Ishikawa (cell line): ENCODE measurements around the gene PRKN.

ENCODE experiments used
- CEBPB ChIP-seq: IDR thresholded peaks from 2 replicates; pipeline ENCODE4 v1.6.1; 2012
- CREB1 ChIP-seq: IDR thresholded peaks from 2 replicates; pipeline ENCODE4 v1.6.1; 2012; ENCODE audit warnings: low read depth
- EGR1 ChIP-seq: IDR thresholded peaks from 2 replicates; pipeline ENCODE4 v1.6.1; 2012
- EP300 ChIP-seq: IDR thresholded peaks from 2 replicates; pipeline ENCODE4 v1.6.1; 2012; ENCODE audit warnings: borderline replicate concordance
- FOXM1 ChIP-seq: IDR thresholded peaks from 2 replicates; pipeline ENCODE4 v1.6.1; 2012; ENCODE audit warnings: low read depth, borderline replicate concordance
- MAX ChIP-seq: IDR thresholded peaks from 2 replicates; pipeline ENCODE4 v1.6.1; 2012
- NFIC ChIP-seq: IDR thresholded peaks from 2 replicates; pipeline ENCODE4 v1.6.1; 2012
- RAD21 ChIP-seq: IDR thresholded peaks from 2 replicates; pipeline ENCODE4 v1.6.1; 2012; ENCODE audit warnings: low read depth
- REST ChIP-seq: IDR thresholded peaks from 2 replicates; pipeline ENCODE4 v1.6.1; 2012; ENCODE audit warnings: low read depth, mild to moderate bottlenecking
- TAF1 ChIP-seq: IDR thresholded peaks from 2 replicates; pipeline ENCODE4 v1.6.1; 2012; ENCODE audit warnings: low read depth, mild to moderate bottlenecking
- TCF12 ChIP-seq: IDR thresholded peaks from 2 replicates; pipeline ENCODE4 v1.6.1; 2012; ENCODE audit warnings: low read depth
- TEAD4 ChIP-seq: IDR thresholded peaks from 2 replicates; pipeline ENCODE4 v1.6.1; 2012
- USF1 ChIP-seq: IDR thresholded peaks from 2 replicates; pipeline ENCODE4 v1.6.1; 2012
- YY1 ChIP-seq: IDR thresholded peaks from 2 replicates; pipeline ENCODE4 v1.6.1; 2012; ENCODE audit warnings: low read depth
- ZBTB7A ChIP-seq: IDR thresholded peaks from 2 replicates; pipeline ENCODE4 v1.6.1; 2012; ENCODE audit warnings: low read depth

Gene PRKN

GRCh38 chr6:161996783-161997182 is 730.8 kb downstream of the PRKN start:
- no peak for TF ChIP-seq MAX

- TF ChIP-seq MAX, result no peak
- TF ChIP-seq TEAD4, result no peak
- TF ChIP-seq YY1, result no peak
- no peak for TF ChIP-seq CEBPB
- no peak for TF ChIP-seq EP300
- no peak for TF ChIP-seq FOXM1
These were observed 741.6 kb downstream of the PRKN start for GRCh38 chr6:161985876-161986423.

GRCh38 chr6:161984713-161985112 is 742.9 kb downstream of the PRKN start:
- TF ChIP-seq MAX (no peak), NFIC (no peak), TAF1 (no peak), USF1 (no peak), YY1 (no peak), ZBTB7A (no peak), TEAD4 (no peak), CREB1 (no peak), RAD21 (no peak), REST (no peak), CEBPB (no peak), FOXM1 (no peak), EP300 (no peak), EGR1 (no peak), TCF12 (no peak)

- TF ChIP-seq YY1 (no peak), CEBPB (no peak), ZBTB7A (no peak), CREB1 (no peak), FOXM1 (no peak), EP300 (no peak), TEAD4 (no peak)
These were observed 751.0 kb downstream of the PRKN start for GRCh38 chr6:161976553-161976952.

- TF ChIP-seq EP300 (no peak), YY1 (no peak), NFIC (no peak), TEAD4 (no peak), FOXM1 (no peak), EGR1 (no peak), ZBTB7A (no peak), USF1 (no peak), TCF12 (no peak), CEBPB (no peak), TAF1 (no peak), REST (no peak), CREB1 (no peak), RAD21 (no peak), MAX (no peak)
These were observed 754.5 kb downstream of the PRKN start for GRCh38 chr6:161973064-161973463.

GRCh38 chr6:161971043-161971442 is 756.5 kb downstream of the PRKN start:
- TF ChIP-seq USF1 (no peak), FOXM1 (no peak), EP300 (no peak), REST (no peak), YY1 (no peak), NFIC (no peak), ZBTB7A (no peak), TCF12 (no peak), RAD21 (no peak), TEAD4 (no peak), CEBPB (no peak)
